HL-60 (cell line): Measurements from ENCODE around the gene ZBTB2.

Source experiments
- POLR2AphosphoS5 ChIP-seq: IDR thresholded peaks from 2 replicates; pipeline ENCODE4 v1.6.1; 2012; ENCODE audit warnings: low read depth
- TF ChIP-seq, protein P1 (sequence below): IDR thresholded peaks from one replicate; pipeline ENCODE4 v1.5.1; 2011; ENCODE audit warnings: low read length, control low read depth, inconsistent platforms; ENCODE audit not compliant: insufficient read depth
- TF ChIP-seq, protein P2 (sequence below): IDR thresholded peaks from 2 replicates; pipeline ENCODE4 v1.6.1; 2012; ENCODE audit warnings: low read depth; ENCODE audit not compliant: insufficient replicate concordance

DNA sequence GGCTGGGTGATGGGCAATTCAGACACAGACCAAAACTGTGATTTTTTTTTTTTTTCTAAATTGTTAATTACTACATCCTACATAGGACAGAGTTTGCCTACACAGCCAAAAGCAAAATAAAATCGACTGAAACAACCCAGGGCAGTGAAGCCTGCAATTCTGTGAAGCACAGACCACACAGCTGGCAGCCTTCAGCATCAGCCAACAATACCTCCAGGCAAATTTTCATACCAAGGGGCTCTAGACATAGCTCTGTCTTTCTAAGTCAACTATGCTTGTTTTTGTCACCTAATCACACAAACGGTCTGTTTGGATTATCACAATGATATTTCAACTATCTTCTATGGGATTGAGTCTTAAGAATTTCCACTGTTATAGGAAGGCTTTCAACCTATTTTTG is 43.0 kb upstream of the ZBTB2 start:
- no peak for TF ChIP-seq POLR2AphosphoS5
- TF ChIP-seq, protein P1, sequence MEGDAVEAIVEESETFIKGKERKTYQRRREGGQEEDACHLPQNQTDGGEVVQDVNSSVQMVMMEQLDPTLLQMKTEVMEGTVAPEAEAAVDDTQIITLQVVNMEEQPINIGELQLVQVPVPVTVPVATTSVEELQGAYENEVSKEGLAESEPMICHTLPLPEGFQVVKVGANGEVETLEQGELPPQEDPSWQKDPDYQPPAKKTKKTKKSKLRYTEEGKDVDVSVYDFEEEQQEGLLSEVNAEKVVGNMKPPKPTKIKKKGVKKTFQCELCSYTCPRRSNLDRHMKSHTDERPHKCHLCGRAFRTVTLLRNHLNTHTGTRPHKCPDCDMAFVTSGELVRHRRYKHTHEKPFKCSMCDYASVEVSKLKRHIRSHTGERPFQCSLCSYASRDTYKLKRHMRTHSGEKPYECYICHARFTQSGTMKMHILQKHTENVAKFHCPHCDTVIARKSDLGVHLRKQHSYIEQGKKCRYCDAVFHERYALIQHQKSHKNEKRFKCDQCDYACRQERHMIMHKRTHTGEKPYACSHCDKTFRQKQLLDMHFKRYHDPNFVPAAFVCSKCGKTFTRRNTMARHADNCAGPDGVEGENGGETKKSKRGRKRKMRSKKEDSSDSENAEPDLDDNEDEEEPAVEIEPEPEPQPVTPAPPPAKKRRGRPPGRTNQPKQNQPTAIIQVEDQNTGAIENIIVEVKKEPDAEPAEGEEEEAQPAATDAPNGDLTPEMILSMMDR: no peak
- TF ChIP-seq, protein P2, sequence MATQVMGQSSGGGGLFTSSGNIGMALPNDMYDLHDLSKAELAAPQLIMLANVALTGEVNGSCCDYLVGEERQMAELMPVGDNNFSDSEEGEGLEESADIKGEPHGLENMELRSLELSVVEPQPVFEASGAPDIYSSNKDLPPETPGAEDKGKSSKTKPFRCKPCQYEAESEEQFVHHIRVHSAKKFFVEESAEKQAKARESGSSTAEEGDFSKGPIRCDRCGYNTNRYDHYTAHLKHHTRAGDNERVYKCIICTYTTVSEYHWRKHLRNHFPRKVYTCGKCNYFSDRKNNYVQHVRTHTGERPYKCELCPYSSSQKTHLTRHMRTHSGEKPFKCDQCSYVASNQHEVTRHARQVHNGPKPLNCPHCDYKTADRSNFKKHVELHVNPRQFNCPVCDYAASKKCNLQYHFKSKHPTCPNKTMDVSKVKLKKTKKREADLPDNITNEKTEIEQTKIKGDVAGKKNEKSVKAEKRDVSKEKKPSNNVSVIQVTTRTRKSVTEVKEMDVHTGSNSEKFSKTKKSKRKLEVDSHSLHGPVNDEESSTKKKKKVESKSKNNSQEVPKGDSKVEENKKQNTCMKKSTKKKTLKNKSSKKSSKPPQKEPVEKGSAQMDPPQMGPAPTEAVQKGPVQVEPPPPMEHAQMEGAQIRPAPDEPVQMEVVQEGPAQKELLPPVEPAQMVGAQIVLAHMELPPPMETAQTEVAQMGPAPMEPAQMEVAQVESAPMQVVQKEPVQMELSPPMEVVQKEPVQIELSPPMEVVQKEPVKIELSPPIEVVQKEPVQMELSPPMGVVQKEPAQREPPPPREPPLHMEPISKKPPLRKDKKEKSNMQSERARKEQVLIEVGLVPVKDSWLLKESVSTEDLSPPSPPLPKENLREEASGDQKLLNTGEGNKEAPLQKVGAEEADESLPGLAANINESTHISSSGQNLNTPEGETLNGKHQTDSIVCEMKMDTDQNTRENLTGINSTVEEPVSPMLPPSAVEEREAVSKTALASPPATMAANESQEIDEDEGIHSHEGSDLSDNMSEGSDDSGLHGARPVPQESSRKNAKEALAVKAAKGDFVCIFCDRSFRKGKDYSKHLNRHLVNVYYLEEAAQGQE: no peak
